ENCODE results near the gene PSTPIP1.

PSTPIP1 gene

GRCh38 chr15:77001966-77002365 lies 7.0 kb downstream of the PSTPIP1 start:
- DNase-seq = no peak

GRCh38 chr15:77002436-77002835 lies 7.5 kb downstream of the PSTPIP1 start:
- peak; percentile 51 for DNase-seq

GRCh38 chr15:77002954-77003912 lies 8.3 kb downstream of the PSTPIP1 start:
- peak; percentile 91 for DNase-seq

- DNase-seq = no peak
These were observed 9.3 kb downstream of the PSTPIP1 start for GRCh38 chr15:77004189-77004588.

GRCh38 chr15:77009176-77009575 lies 14.2 kb downstream of the PSTPIP1 start:
- DNase-seq = no peak

- no peak for DNase-seq
These were observed 14.9 kb downstream of the PSTPIP1 start for GRCh38 chr15:77009646-77010311.

GRCh38 chr15:77010312-77010686 lies 15.4 kb downstream of the PSTPIP1 start:
- DNase-seq = no peak

- DNase-seq = no peak
These were observed 15.9 kb downstream of the PSTPIP1 start for GRCh38 chr15:77010857-77011256.

GRCh38 chr15:77012117-77012712 lies 17.3 kb downstream of the PSTPIP1 start:
- DNase-seq = no peak

GRCh38 chr15:77012868-77013267 lies 17.9 kb downstream of the PSTPIP1 start:
- peak; percentile 63 for DNase-seq

- peak; percentile 94 for DNase-seq
These were observed 18.8 kb downstream of the PSTPIP1 start for GRCh38 chr15:77013776-77014131.

GRCh38 chr15:77014132-77015081 lies 19.5 kb downstream of the PSTPIP1 start:
- no peak for DNase-seq

- no peak for DNase-seq
These were observed 20.9 kb downstream of the PSTPIP1 start for GRCh38 chr15:77015646-77016320.

- no peak for DNase-seq
These were observed 21.4 kb downstream of the PSTPIP1 start for GRCh38 chr15:77016321-77016695.

GRCh38 chr15:77017091-77017660 lies 22.2 kb downstream of the PSTPIP1 start:
- no peak for DNase-seq

- no peak for DNase-seq
These were observed 23.1 kb downstream of the PSTPIP1 start for GRCh38 chr15:77017761-77018720.

- DNase-seq = no peak
These were observed 24.0 kb downstream of the PSTPIP1 start for GRCh38 chr15:77018796-77019505.

GRCh38 chr15:77019521-77020331 lies 24.8 kb downstream of the PSTPIP1 start:
- peak; percentile 66 for DNase-seq

Data from activated CD4-positive, alpha-beta T cell treated with anti-CD3 and anti-CD28 coated beads, Interleukin-10, Interleukin-2, amounts not matched to agents 100 ng/mL and 50 ng/mL, durations not matched to agents 16 hours and 8 hours (primary cell).